NCI-H2107 (cell line): ENCODE measurements around the gene ARID1B.

Experiments used
- DNase-seq: peaks from one replicate; lab custom pipeline; 2025; lab: John Stamatoyannopoulos, UW

ARID1B gene

GRCh38 chr6:157054531-157054979 lies 277.4 kb downstream of the ARID1B start:
- no peak for DNase-seq

- no peak for DNase-seq
Observed at GRCh38 chr6:157055863-157056262, 278.7 kb downstream of the ARID1B start.

GRCh38 chr6:157056275-157056674 lies 279.1 kb downstream of the ARID1B start:
- DNase-seq, result no peak

- no peak for DNase-seq
Observed at GRCh38 chr6:157058574-157058973, 281.4 kb downstream of the ARID1B start.

GRCh38 chr6:157059781-157060180 lies 282.6 kb downstream of the ARID1B start:
- no peak for DNase-seq

- DNase-seq, result no peak
Observed at GRCh38 chr6:157060440-157060952, 283.3 kb downstream of the ARID1B start.

- DNase-seq, result no peak
Observed at GRCh38 chr6:157061770-157062594, 284.8 kb downstream of the ARID1B start.

GRCh38 chr6:157063176-157063905 lies 286.2 kb downstream of the ARID1B start:
- DNase-seq, result no peak

GRCh38 chr6:157063923-157064322 lies 286.7 kb downstream of the ARID1B start:
- no peak for DNase-seq

GRCh38 chr6:157064502-157064901 lies 287.3 kb downstream of the ARID1B start:
- DNase-seq, result no peak

- DNase-seq, result no peak
Observed at GRCh38 chr6:157065366-157065765, 288.2 kb downstream of the ARID1B start.

GRCh38 chr6:157066781-157067491 lies 289.8 kb downstream of the ARID1B start:
- DNase-seq, result no peak

GRCh38 chr6:157067507-157067906 lies 290.3 kb downstream of the ARID1B start:
- no peak for DNase-seq

- DNase-seq, result no peak
Observed at GRCh38 chr6:157068691-157069324, 291.6 kb downstream of the ARID1B start.

- no peak for DNase-seq
Observed at GRCh38 chr6:157069585-157069984, 292.4 kb downstream of the ARID1B start.

- no peak for DNase-seq
Observed at GRCh38 chr6:157070403-157071107, 293.4 kb downstream of the ARID1B start.

GRCh38 chr6:157072128-157072527 lies 294.9 kb downstream of the ARID1B start:
- no peak for DNase-seq

- no peak for DNase-seq
Observed at GRCh38 chr6:157073596-157073995, 296.4 kb downstream of the ARID1B start.

GRCh38 chr6:157074969-157075368 lies 297.8 kb downstream of the ARID1B start:
- no peak for DNase-seq

- DNase-seq, result no peak
Observed at GRCh38 chr6:157075549-157076450, 298.6 kb downstream of the ARID1B start.
